Bronchial epithelial cell (primary cell): Measurements from ENCODE around the gene PLOD3. TPM values are rescaled to one million over a fixed set of nuclear protein-coding genes. Genes with fewer than 3 reads are reported as not detected.

Experiments
- DNase-seq: peaks from one replicate; pipeline ENCODE4 v3.0.0-alpha.2; 2010; ENCODE audit warnings: low read depth
- FAIRE-seq: peaks from 2 replicates; lab custom pipeline; 2011; peaks lifted over from hg19 to GRCh38; lab: Jason Lieb, UNC
- H3K27me3 ChIP-seq: 2 replicates; pipeline ENCODE4 v1.5.1; 2011; ENCODE audit warnings: low read length; ENCODE audit not compliant: control insufficient read depth, insufficient read depth
- H3K36me3 ChIP-seq: 2 replicates; pipeline ENCODE4 v1.5.1; 2011; ENCODE audit warnings: low read length; ENCODE audit not compliant: control insufficient read depth, insufficient read depth
- H3K4me3 ChIP-seq: 2 replicates; pipeline ENCODE4 v1.5.1; 2011; ENCODE audit warnings: mild to moderate bottlenecking, low read depth, low read length, control low read depth
- total RNA-seq: library from RNA; depleted of rRNA; stranded (reverse); fragments of >200 nt; gene quantifications from 2 replicates; pipeline ENCODE4 v1.2.1, GENCODE V29; 2014
- TF ChIP-seq, protein P1 (sequence below): IDR thresholded peaks from 2 replicates; pipeline ENCODE4 v1.5.1; 2011; ENCODE audit warnings: mild to moderate bottlenecking, moderate library complexity, low read length, control low read depth, inconsistent platforms; ENCODE audit not compliant: insufficient read depth, severe bottlenecking

PLOD3 gene
- total RNA-seq, 1 donor from 2014 or later = 27.9 TPM

DNA sequence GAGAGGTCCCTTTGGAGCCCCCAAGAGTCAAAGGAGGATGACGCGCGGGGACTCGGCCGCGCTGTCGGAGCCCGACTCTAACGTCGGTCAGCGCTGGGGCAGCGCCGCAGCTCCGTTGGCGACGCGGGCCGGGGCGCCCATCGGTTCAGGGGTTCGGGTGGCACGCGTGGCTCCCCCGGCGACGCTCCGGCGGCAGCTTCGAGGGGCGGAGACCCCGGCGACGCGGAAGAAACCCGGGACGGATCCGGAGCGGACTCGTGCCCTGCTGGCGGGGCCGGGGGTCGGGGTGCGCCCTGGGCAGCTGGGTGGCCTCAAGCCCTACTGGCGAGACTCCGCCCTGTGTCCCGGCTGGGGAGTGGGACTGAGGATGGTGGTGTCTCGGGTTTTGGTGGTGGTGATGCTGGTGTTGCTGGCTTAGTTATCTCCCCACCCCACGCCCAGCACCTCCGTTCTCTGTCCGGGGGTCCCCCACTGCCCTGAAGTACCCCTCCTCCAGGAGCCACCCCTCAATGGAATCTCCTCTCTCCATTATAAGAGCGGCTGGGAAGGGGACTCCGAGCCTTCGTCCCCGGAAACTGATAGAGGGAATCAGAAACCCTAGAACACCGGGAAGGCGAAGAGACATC lies 37.1 kb downstream of the PLOD3 start, which contains the start of gene NAT16:
Gene NAT16, minus strand, starts transcription at position 164 of the 626 bp plus-strand sequence. CDS start 5,486 bp downstream, outside the sequence.
- H3K4me3 ChIP-seq = no peak within 1 kb of the TSS
- H3K36me3 ChIP-seq = no peaks in the 10 kb centered on the region
- H3K27me3 ChIP-seq = peaks cover 30% of the 10 kb centered on the region
- no peak for DNase-seq
- FAIRE-seq = no peak
- TF ChIP-seq, protein P1, sequence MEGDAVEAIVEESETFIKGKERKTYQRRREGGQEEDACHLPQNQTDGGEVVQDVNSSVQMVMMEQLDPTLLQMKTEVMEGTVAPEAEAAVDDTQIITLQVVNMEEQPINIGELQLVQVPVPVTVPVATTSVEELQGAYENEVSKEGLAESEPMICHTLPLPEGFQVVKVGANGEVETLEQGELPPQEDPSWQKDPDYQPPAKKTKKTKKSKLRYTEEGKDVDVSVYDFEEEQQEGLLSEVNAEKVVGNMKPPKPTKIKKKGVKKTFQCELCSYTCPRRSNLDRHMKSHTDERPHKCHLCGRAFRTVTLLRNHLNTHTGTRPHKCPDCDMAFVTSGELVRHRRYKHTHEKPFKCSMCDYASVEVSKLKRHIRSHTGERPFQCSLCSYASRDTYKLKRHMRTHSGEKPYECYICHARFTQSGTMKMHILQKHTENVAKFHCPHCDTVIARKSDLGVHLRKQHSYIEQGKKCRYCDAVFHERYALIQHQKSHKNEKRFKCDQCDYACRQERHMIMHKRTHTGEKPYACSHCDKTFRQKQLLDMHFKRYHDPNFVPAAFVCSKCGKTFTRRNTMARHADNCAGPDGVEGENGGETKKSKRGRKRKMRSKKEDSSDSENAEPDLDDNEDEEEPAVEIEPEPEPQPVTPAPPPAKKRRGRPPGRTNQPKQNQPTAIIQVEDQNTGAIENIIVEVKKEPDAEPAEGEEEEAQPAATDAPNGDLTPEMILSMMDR = no peak

DNA sequence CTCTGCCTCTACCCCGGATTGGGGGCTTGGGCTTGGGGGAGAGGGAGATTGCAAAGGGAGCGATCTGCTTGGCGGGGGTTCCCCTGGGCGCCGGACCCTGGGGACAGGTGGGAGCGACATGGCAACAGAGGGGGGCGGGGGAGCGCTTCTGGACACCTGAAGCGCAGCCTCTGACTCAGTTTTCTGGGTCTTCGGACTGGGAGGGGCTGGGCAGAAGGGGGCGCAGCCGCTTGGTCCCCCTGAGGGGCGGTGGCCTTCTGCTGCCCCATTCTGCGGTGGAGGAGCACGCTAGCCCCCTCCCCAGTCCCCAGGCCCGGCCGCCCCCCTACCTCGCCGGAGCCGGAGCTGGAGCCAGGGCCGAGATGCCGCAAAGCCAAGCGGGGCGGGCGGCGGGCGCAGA lies 37.7 kb downstream of the PLOD3 start:
- no peak overlapping the region for H3K4me3 ChIP-seq
- no peak for FAIRE-seq
- H3K36me3 ChIP-seq = no peaks in the 10 kb centered on the region
- TF ChIP-seq, protein P1 = no peak
- peaks cover 34% of the 10 kb centered on the region for H3K27me3 ChIP-seq
- DNase-seq = no peak

DNA sequence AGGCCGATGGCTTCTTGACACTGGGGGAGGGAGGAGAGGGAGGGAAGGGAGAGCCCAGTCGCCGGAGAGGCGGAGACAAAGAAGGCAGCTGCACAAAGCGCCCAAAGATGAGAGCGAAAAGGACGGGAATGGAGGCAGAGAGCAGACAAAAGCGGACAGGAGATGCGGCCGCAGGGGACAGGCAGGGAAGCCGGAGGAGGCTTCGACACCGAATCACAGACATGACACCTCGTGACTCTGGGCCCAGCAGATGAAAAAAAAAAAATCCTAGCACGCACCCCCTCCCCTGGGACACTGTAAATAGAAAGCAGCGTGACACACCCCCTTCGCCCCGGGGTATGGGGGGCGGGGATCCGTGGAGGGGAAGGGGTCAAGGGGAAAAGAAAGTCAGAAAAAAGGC lies 38.3 kb downstream of the PLOD3 start:
- Histone ChIP-seq H3K36me3 (no peaks in the 10 kb centered on the region), H3K27me3 (peaks cover 40% of the 10 kb centered on the region), H3K4me3 (no peak overlapping the region)
- FAIRE-seq = no peak
- TF ChIP-seq, protein P1 = no peak
- no peak for DNase-seq

GRCh38 chr7:101177644-101178043 lies 39.7 kb downstream of the PLOD3 start:
- DNase-seq (no peak), FAIRE-seq (no peak)
- peaks cover 47% of the 10 kb centered on the region for H3K27me3 ChIP-seq
- TF ChIP-seq, protein P1 = no peak
- H3K4me3 ChIP-seq = no peak overlapping the region
- H3K36me3 ChIP-seq = no peaks in the 10 kb centered on the region

- FAIRE-seq = no peak
- DNase-seq = no peak
- H3K27me3 ChIP-seq = peaks cover 63% of the 10 kb centered on the region
- no peaks in the 10 kb centered on the region for H3K36me3 ChIP-seq
- TF ChIP-seq, protein P1 = no peak
- no peak overlapping the region for H3K4me3 ChIP-seq
Measured at GRCh38 chr7:101175664-101176063, 41.7 kb downstream of the PLOD3 start.
